ENCODE data around the gene FAHD2A.
"Not testable (repeated sequence)": the region's sequence is repeated elsewhere in the genome, so short reads cannot be mapped to it uniquely, and the experiment has no call there.

Gene FAHD2A

DNA sequence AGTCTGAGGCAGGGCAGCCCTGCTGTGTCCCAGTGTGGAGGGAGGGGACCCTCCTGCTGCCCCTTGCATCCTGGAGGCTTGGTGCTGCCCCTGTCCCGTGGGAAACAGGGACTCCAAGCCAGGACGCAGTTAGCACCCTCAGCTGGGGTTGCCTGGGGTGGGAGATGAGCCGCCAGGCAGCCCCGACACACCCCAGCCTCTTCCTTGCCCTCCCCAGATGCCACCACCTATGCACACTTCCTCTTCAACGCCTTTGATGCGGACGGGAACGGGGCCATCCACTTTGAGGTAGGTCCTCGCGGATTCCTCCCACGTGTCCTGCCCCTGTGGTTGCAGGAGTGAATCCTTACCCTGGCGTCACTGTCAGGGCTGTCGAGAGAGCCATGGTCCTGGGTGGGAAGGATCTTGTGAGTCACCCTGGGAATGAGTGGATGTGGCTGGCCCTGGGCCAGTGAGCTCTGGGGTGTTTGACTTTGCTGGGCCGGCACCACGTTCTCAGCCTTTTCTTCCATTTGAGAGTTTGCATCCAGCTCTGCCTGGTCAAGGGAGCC lies 27.5 kb upstream of the FAHD2A start:
- no peak for DNase-seq
- in situ Hi-C loops (cut with HindIII; ENCODE audit: low pct_ligation_motif_present, low pct_unique_long_range_greater_than_20kb, low sequenced_read_pairs) = no loop called here

- in situ Hi-C loops (cut with HindIII; ENCODE audit: low pct_ligation_motif_present, low pct_unique_long_range_greater_than_20kb, low sequenced_read_pairs) = no loop called here
- no peak for DNase-seq
Observed at GRCh38 chr2:95375532-95376150, 26.9 kb upstream of the FAHD2A start.

DNA sequence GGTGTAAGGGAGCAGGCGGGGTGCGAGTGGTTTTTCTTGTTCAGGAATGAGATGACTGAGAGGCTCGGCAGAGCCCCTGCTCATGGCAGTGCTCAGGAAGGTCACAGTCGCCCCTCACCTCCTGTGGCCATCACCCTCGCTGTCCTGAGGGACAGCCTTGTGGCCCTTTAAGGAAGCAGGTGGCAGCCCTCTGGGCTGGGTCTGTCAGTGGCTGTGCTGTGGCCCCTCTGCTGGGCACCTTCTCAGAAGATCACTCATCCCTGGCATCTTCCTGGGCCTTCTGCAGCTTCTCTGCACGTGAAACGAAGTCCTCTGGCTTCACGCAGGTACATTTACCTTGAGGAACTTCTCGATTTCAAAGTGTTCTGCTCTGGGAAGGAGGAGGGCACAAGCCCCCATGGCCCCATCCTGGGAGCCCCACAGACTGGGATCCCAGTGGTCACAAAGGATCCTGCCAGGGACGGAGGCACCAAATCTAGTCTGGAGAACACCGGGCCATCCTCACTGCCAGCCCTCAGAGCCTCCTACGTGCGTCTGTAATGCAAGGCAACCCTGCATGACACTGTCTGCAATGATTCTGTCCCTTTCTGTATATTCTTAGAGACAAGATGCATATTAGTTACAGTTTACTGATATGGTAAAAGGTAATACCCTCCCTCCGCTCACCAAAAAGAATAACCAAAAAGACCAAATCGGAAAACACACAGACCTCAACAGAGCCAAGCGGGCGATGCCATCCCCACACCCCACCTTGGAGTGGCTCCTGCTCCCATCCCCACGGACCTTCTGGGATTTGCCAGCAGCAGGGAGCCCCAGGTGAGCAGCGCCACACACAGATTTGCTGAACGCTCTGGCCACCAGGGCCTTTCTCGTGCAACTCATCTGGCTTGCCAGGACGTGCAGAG lies 25.9 kb upstream of the FAHD2A start:
- DNase-seq = no peak
- in situ Hi-C loops (cut with HindIII; ENCODE audit: low pct_ligation_motif_present, low pct_unique_long_range_greater_than_20kb, low sequenced_read_pairs) = no loop called here

GRCh38 chr2:95377216-95378123 lies 25.0 kb upstream of the FAHD2A start:
- no peak for DNase-seq
- in situ Hi-C loops (cut with HindIII; ENCODE audit: low pct_ligation_motif_present, low pct_unique_long_range_greater_than_20kb, low sequenced_read_pairs) = no loop called here

DNA sequence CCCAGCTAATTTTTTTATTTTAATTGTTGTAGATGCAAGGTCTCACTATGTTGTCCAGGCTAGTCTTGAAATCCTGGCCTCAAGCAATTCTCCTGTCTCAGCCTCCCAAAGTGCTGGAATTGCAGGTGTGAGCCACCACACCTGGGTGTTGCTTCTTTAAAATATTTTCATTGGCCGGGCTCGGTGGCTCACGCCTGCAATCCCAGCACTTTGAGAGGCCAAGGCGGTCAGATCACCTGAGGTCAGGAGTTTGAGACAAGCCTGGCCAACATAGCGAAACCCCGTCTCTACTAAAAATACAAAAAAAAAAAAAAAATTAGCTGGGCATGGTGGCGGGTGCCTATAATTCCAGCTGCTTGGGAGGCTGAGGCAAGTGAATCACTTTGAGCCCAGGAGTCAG lies 24.2 kb upstream of the FAHD2A start:
- in situ Hi-C loops (cut with HindIII; ENCODE audit: low pct_ligation_motif_present, low pct_unique_long_range_greater_than_20kb, low sequenced_read_pairs); DNase-seq: not testable (repeated sequence)

GRCh38 chr2:95379371-95379831 lies 23.1 kb upstream of the FAHD2A start:
- no peak for DNase-seq
- in situ Hi-C loops (cut with HindIII; ENCODE audit: low pct_ligation_motif_present, low pct_unique_long_range_greater_than_20kb, low sequenced_read_pairs) = no loop called here

GRCh38 chr2:95380280-95380679 lies 22.2 kb upstream of the FAHD2A start:
- no peak for DNase-seq
- in situ Hi-C loops (cut with HindIII; ENCODE audit: low pct_ligation_motif_present, low pct_unique_long_range_greater_than_20kb, low sequenced_read_pairs) = no loop called here

GRCh38 chr2:95380731-95381130 lies 21.8 kb upstream of the FAHD2A start:
- in situ Hi-C loops (cut with HindIII; ENCODE audit: low pct_ligation_motif_present, low pct_unique_long_range_greater_than_20kb, low sequenced_read_pairs) = no loop called here
- no peak for DNase-seq

DNA sequence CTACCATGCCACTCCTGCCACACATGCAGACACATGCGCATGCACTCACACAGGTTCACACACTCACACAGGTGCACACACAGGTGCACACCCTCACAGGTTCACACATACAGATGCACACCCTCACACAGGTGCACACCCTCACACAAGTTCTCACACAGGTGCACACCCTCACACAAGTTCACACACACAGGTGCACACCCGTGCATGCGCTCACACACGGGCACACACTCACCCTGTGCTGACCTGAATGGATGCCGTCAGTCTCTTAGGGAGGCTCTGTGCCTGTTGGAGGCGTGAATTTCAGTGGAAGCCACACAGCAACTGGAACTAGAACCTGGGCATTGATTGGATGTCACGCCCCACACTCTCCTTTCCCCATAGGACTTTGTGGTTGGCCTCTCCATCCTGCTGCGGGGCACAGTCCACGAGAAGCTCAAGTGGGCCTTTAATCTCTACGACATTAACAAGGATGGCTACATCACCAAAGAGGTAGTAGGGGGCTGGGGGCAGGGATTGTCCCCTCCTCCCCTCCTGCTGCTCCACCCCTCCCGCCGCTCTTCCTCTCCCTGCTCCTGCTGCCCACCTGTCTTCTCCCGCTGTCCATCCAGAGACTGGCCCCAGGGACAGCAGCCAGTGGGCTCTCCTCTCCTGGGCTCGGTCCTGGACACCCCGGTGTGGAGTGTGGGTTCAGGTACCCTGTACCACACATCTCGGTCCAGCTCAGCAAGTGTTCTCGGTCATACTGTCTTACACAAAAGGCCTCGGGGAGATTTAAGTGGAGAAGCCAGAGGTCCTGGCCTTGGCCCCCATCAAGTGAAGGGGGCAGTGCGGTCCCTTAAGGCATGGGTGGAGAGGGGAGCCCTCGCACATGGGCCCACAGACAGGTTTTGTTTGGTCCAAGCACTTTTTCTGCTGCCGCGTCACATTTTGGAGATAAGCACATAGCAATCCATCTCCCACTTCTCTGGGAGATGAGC lies 21.0 kb upstream of the FAHD2A start:
- in situ Hi-C loops (cut with HindIII; ENCODE audit: low pct_ligation_motif_present, low pct_unique_long_range_greater_than_20kb, low sequenced_read_pairs) = no loop called here

GRCh38 chr2:95382192-95382591 lies 20.3 kb upstream of the FAHD2A start:
- in situ Hi-C loops (cut with HindIII; ENCODE audit: low pct_ligation_motif_present, low pct_unique_long_range_greater_than_20kb, low sequenced_read_pairs) = no loop called here
- no peak for DNase-seq

More for the DNA sequence above, 21.0 kb upstream of the FAHD2A start:
- no peak for DNase-seq

- in situ Hi-C loops (cut with HindIII; ENCODE audit: low pct_ligation_motif_present, low pct_unique_long_range_greater_than_20kb, low sequenced_read_pairs) = no loop called here
- no peak for DNase-seq
Observed at GRCh38 chr2:95382686-95383634, 19.5 kb upstream of the FAHD2A start.

- DNase-seq = no peak
- in situ Hi-C loops (cut with HindIII; ENCODE audit: low pct_ligation_motif_present, low pct_unique_long_range_greater_than_20kb, low sequenced_read_pairs) = no loop called here
Observed at GRCh38 chr2:95383635-95384027, 18.9 kb upstream of the FAHD2A start.

GRCh38 chr2:95384854-95385569 lies 17.5 kb upstream of the FAHD2A start:
- in situ Hi-C loops (cut with HindIII; ENCODE audit: low pct_ligation_motif_present, low pct_unique_long_range_greater_than_20kb, low sequenced_read_pairs) = no loop called here
- no peak for DNase-seq

GRCh38 chr2:95385570-95385984 lies 16.9 kb upstream of the FAHD2A start:
- in situ Hi-C loops (cut with HindIII; ENCODE audit: low pct_ligation_motif_present, low pct_unique_long_range_greater_than_20kb, low sequenced_read_pairs) = no loop called here
- no peak for DNase-seq

DNA sequence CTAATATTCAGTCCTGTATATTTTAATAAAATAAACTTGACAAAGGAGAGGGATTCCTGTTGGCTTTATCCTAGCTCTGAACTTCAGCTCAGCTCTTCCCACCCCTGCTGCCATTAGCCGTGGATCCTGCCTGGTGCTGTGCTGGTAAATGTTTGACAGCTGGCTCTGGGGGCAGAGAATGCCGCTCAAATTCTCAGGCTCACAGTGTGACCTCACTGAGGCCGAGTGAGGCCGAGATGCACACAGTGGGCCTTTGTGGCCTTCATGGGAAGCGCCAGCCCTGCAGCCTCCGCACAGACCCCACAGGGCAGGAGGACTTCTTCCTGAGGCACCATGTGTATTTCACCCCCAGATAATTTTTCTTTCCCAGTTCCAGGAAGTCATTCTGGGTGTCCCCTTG lies 16.5 kb upstream of the FAHD2A start:
- DNase-seq = no peak
- in situ Hi-C loops (cut with HindIII; ENCODE audit: low pct_ligation_motif_present, low pct_unique_long_range_greater_than_20kb, low sequenced_read_pairs) = no loop called here

DNA sequence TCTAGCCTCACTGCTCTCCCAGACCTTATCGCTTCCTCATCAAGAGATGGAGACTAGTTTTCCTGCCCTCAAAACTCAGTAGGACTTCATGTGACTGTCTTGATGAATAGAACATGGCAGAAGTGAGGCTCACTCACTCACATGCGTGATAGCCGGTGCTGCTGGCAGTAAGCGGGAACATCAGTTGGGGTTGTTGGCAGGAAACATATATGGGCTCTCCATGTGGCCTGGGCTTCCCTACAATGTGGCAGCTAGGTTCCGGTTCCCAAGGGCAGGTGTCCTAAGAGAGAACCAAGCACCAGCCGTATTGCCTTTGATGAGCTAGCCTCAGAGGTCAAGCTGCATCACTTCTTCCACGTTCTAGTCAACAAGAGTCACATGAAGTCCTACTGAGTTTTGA lies 15.2 kb upstream of the FAHD2A start:
- in situ Hi-C loops (cut with HindIII; ENCODE audit: low pct_ligation_motif_present, low pct_unique_long_range_greater_than_20kb, low sequenced_read_pairs) = no loop called here
- DNase-seq = no peak
